Hematopoietic multipotent progenitor cell treated with erythropoietin and hydrocortisone succinate and interleukin-3 and kit ligand, for 4 days (in vitro differentiated cells): Measurements from ENCODE around the gene LYRM1.
"Not testable (repeated sequence)": the region's sequence is repeated elsewhere in the genome, so short reads cannot be mapped to it uniquely, and the experiment has no call there.

ENCODE experiments used
- DNase-seq: peaks from one replicate; pipeline ENCODE4 v3.0.0-alpha.2; 2015

LYRM1 gene, protein sequence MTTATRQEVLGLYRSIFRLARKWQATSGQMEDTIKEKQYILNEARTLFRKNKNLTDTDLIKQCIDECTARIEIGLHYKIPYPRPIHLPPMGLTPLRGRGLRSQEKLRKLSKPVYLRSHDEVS

DNA sequence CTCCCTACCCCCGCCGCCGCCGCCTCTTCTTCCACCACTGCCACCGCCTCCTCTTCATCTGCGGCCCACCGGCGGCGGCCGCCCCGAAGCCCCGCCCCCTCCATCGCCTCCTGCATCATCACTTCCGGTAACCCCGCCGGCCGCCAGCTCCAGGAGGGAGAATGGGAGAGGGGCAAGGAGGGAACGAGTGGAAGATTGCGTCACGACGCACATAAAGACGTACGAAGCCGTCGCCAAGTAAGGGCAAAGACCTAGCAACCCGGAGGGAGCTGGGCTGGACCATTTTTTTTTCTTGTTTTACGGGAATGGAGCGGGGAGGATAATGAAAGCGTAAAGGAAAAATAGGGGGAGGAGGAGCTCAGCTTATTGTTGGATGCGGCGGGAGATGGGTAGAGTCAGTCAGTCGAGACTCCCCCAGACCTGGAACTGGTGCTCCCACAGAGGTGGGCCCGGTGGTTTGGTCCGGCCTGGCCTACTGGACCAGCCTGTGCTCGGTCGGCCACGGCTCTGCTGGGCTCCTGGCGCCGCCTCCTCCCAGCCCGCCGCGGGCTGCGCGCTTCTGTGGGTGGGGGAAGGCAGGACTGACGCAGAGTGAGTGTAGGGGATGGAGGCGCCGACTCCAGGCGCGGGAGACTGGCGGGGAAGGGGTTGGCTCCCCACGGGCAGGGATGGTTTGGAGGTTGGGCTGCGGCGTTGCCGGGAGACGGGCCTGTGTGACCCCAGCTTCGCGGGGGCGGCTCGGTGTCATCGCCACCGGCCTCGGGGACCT is at the start of gene LYRM1, which contains the start of gene DCUN1D3:
TSS of gene LYRM1 (plus strand) at position 473 of the 769 bp plus-strand sequence. CDS start 14,785 bp downstream, outside the sequence.
TSS of gene DCUN1D3 (minus strand) at position 60 of the 769 bp plus-strand sequence. CDS start 37,820 bp downstream, outside the sequence.
- peak; percentile 99 for DNase-seq

DNA sequence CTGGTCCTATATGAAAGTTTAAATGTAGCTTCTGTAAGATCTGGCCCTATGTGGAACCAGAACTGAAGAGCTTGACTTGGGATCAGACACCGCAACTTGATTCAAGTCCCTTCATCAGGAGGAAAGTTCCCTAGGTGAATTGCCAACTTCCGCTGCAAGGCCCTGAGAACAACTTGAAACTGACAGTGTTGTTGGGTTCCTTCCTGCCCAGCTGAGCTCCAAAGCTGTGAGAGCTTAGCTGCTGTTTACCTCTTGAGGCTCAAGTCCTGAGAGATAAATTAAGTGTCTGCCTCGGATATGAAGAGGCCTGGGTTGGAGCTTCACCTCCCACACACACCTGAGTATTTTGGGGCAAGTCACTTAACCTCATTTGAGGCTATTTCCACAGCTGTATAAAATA is 49.6 kb upstream of the LYRM1 start:
- no peak for DNase-seq

DNA sequence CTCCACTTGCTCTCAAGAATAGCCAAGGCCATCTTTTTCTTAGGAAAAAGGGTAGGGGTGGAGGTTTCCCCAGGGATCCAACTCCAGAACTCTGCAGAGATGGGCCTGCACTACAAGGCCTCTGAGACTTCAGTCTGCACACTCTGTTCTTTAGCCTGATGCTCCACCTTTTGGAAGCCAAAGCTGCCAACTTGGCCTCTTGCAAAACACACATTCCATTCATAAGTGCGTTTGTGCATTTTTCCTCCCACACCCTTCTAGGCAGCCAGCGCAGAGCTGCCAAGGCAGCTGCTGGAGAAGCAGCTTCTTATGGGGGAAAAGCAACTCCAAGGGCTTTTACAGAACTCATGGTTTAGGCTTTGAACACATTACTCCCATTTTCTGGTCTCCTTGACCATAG is 49.0 kb upstream of the LYRM1 start:
- DNase-seq = no peak

DNA sequence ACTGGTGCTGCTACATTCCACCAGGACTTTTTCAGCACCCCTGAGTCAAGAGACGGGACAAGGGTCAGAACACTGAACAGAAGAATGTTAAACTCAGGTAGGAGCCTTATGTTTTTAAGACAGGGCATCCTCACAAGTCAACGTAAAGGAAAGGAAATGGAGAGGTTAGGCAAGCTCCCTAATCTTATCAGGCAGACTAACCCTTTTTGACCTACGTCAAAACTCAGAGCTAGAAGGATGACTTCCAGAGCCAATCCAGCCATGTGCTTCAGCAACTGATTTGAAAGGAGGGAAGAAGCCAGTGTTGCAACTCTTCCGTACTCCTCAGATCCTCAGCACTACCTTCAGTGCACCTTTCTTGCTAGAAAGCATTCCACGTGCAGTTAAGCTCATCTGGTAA is 47.4 kb upstream of the LYRM1 start:
- no peak for DNase-seq

DNA sequence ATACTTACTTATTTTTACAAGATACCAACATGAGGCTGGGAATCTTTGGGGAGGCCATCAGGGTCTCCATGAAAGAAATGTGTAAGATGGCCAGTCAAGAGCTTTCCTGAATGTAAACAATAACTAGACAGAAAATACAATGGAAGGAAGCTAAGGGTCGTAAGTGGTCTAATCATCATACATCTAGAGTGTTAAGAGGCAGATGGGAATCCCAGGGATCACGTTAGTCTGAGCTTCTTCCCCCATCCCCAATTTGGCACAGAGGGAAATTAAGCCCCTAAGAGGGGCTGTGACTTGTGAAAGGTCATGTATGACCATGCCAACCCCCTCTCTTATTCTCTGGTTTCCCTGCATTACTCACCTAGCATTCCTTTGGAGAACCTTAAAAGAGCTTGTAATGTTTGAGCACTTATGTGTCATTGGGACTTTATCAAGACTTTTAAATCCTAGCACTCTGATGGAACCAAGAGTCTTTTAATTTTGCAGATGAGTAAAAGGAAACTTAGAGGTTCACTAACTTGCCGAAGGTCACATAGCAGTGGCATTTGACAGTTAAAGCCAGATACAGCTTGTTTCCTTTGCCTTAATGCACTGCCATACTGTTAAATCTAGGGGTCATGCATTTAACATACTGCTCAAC is 46.5 kb upstream of the LYRM1 start:
- no peak for DNase-seq

DNA sequence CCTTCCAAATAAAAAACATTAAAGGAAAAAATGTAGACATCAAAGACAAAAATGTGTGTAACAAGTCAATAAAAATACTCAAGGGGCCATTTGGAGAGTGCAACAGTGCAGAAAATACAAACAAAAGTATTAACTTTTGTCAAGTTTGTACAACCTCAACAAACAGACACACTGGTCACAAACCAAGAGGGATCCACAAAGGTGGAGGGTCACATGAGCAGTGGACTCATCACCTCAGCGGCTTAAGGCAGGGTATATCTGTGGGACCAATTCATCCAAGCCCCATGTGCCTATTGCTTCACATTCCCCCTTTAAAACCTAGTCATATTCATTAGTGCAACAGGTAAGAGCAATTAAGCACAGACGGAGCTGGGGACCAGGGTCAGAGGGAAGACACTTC is 45.6 kb upstream of the LYRM1 start:
- DNase-seq = no peak

DNA sequence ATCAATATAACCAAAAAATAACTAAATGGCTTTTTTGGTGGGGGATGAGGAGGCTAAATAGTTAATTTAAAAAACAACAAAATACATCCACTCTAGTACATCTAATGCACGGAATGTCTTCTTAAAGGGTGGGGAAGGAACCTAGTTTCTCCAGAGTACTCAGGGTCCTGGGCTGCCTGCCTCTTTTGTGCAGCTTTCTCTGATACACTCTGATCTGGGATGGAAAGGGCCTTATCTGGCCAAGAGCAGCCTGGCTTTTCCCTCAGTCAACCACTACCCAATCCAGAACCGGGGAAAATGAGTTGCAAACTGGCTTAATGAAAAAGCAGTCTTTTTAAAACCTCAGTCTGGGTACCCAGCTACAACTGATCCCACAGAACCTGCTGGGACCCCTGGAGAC is 43.3 kb upstream of the LYRM1 start:
- no peak for DNase-seq

DNA sequence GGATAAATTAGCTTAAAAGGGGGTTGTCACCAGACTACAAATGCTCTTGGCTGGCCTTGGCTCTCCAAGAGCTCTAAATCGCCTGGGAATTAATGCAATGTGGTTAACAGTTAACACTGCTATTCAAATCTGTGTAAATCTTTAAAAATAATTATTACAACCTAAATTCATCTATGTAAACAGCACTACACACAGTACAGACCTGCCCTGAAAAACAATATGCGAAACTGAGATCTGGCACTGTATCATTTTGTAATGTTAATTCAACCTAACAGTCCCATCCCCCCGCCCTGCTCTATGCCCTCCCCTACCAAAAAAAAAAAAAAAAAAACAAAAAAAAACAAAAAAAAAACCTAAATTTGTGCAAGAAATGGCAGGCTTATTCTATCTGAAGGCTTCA is 41.3 kb upstream of the LYRM1 start:
- no peak for DNase-seq

DNA sequence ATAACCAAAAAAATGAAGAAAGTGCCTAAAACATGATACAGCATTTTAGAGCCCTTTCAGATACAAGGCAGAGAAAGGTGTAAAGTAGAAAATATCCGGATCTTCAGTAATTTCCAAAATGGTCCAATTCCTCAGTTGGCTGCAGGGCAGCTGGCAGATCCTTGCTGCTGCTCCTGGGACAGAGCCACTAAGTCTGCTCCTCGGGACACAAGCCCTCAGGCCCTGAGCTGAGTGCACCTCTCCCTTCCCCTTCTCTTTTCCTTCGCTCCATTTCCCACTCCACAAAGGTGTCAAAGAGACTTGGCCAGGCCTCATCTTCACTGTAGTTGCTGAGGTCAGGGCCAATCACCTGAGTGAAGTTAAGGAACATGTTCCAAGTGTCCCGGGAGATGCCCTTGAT is 40.9 kb upstream of the LYRM1 start:
- DNase-seq = no peak

DNA sequence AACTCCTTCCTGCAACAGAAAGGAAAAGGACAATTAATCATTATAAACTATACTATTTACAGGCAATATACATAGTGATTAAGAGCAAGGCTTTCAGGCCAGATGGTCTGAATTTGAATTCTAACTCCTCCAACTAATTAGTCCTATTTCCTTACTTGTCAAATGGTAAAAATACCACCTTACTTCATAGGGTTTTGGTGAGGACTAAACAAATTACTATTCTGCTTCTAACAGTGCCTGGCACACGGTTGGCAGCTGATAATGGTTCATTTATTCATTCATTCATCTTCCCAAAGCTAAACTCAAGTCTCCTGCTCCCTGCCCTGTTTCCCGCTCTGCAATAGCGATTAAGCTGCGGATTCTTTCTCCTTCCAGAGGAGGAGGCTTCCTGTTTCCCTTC is 40.2 kb upstream of the LYRM1 start:
- no peak for DNase-seq

DNA sequence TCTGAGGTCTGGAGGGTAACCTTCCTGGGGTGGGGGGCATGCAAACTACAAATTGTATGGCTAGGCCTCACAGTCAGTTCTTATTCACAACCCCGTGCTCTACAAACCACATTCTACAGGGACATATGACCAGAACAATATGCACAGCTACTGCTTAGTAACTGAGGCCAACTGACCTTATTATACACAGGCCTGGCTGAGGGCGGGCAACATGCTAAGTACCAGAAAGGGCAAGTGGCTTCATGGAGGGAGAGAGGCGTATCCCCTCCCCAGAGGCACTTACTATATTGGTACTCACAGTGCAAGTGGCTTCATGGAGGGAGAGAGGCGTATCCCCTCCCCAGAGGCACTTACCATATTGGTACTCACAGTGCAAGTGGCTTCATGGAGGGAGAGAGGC is 39.6 kb upstream of the LYRM1 start:
- DNase-seq = not testable (repeated sequence)

DNA sequence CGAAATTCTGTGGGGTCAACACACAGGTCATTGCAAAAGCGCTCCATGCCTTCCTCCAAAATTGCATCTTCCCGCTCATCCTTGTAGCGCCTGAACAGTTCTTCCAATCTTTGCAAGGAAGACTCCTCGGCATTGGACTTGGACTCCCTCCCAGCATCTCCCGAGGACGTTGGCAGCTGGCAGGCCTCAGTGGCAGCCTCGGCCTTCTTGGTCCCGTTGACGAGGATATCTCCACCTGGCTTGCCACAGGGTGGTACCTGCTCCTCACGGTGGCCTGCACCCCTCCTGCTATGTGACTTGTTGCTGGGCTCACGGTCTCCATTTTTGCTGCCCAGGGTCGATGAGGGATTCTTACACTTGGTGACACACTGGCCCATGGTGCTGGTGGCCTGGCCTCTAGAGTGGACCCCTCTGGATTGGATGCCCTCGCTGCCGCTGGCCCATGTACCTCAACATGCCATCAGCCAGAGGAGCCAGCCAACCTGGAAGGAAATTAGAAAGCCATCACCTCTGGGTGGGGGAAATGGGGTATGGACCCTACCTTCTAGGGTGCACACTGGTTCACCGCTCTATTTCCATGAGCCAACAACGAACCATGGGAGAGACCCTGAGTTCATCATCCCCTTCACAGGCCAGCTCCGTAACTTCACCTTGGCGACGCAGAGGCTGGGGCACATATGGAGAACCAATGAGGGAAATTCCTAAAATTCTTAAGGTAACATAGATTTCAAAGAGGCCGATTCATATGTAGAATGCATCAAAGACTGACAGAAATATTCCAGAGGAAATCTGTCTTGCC is 38.2 kb upstream of the LYRM1 start:
- no peak for DNase-seq

DNA sequence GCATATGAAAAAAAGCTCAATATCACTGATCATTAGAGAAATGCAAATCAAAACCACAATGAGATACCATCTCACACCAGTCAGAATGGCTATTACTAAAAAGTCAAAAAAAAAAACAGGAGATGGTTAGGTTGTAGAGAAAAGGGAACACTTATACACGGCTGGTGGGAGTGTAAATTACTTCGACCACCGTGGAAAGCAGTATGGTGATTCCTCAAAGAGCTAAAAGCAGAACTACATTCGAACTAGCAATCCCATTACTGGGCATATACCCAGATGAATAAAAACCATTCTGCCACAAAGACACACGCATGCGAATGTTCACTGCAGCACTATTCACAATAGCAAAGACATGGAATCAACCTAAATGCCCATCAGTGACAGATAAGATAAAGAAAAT is 36.2 kb upstream of the LYRM1 start:
- DNase-seq = peak; percentile 37

DNA sequence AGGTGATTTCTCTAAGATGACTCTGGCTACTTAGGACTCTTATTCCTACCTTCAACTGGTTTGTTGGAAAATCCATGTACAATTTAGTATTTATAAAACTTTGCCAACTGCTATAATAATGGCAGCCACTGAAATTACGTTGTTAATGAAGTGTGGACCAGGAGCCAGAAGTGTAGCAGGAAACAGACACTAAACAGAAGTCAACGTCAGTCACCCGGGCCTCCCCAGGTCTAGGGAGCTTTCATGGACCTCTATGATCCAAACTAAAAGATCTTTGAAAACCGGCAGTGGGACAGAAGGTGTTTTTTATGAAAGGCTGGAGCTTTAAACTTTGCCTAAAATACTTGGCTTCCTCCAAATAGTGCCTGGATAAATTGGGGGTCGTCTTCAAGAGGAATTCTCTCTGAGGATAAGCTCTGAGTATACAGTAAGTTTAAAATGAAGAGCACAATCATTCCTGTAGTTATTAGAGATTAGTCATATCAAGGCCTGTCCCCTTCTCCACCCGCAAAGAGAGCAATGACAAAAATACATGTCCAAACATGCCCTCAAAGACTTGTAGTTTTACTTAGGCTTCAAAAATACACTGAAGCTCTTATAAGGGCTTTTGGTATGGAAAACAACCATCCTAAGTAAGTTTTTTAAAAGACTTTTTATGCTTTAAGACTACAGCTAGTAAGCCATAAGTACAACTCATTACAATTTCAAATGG is 35.0 kb upstream of the LYRM1 start:
- DNase-seq = peak; percentile 48

DNA sequence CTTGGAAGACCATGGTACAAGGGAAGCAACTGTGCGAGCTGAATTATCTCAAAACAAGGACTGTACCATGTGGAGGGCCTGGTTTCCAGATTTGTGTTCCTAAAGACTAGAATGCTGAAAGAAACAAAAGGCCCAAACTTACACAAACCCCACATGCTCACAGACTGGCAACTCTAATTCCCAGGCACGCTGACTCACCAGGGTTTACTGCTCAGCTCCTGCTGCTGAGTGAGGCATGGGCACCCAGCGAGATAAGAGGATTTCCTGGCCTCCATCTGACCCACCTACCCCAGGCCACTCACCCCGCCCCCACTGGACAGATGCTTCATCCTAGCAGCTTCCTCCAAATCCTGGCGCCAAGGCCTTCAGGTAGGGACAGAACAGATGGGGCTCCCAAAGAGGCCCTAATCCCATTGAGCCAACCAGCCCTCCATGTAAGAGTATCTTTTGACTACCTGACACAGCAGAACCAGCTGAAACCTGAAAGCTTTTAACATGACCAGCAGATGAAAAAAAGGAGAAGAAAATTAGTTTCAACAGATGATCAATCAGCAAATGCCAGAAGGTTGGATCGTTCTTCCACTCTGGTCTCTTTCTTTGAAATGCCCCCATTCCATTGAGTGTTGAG is 34.3 kb upstream of the LYRM1 start:
- DNase-seq = peak; percentile 76

DNA sequence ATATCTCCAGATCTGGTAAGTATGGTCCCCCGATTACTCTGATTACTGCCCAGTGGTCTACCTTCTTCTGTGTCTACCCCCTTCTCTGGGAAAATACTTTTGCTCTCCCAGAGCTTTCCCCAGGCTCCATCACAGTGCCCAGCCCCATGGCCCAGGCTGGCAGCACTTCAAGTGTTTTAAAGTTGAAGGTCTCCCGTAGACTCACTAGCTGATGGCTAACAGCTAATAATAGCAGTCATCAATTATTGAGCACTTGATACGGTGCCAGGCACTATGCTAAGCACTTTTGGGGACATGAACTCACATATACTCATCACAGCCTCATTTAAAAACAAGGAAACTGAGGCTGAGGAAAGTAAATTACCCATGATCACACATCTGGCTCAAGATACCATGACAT is 33.8 kb upstream of the LYRM1 start:
- DNase-seq = no peak

DNA sequence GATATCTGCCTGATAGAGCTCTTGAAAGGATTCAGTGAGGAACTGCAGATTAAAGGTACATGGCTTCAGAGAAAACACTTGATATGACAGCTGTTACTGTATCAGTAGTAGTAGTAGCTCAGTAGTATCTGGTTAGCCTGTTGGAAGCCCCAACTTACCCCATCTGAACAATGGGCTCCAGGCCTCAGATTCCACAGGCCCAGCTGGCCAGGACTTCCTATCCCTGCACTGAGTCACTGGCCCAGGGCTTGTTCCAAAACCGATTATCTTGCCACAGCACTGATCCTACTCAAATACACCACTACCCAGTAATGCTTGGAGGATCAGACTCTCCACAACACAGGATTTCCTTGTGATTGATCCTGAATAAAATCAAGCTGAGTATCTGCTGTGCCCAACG is 33.0 kb upstream of the LYRM1 start:
- DNase-seq = no peak

DNA sequence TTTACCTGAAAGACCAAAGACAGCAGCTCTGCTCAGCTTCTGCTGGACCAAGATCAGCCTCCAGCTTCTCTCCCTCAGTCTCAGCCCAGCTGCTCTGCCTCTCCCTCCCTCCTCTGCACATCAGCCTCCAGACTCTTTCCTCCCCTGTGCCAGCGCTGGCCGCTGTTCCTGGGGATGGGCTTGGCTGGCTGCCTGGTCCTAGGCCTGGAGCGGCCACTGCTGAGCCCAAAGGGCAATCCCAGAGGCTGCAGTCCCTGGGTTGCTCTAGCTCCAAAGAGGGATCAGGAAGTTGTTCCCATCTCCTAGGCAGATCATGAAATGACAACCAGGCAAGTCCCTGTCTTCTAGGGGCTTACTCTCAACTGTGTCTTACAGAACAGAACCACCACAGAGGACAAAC is 31.7 kb upstream of the LYRM1 start:
- DNase-seq = no peak

DNA sequence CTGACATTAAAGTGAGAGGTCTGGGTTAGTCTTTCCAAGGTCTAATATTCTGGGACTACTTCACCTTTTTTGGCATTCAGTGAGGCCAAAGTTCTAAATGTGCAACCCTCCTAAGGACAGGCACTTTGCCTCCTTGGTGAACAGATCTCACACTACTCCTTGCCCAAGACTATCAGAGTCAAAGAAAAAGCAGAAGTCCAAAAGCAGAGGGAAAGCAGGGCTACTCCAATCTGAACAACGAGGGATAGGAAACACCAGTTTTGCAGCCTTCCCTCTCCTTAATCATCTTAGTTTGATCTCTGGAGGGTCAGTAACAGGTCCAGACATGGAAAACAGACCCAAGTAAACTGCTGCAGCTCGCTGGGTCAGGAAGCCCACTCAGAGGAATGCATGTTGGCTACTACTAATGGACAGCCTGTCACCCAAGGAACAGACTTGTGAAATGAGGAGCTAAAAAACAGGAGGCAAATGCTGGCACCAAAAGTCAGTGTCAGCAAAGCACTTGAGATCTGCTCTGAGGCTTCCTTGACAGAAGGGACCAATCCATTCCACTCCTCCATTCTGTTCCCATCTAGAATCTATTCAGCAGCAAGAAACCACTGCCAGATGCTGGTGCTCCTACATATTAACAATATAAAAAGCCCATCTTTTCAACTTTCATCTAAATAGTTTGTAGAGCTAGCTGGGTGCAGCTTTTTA is 30.3 kb upstream of the LYRM1 start:
- DNase-seq = peak; percentile 50

DNA sequence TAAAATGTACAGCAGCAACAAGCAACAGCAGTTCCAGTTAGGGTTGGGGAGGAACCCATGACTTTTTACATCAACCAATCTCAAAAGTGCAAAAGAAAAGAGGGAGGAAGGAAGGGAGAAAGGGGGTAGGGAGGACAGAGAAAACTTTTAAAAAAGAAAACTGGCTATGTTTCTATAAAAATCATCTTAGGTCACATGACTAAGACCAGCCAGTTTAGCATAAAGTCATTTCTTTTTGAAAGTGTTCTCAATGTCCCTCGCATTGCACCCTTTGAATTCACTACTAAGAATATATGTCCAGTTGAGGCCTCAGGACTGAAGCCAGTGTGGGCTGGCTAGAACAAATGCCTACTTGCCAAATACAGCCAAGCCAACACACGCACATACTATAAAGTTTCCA is 29.3 kb upstream of the LYRM1 start:
- no peak for DNase-seq

DNA sequence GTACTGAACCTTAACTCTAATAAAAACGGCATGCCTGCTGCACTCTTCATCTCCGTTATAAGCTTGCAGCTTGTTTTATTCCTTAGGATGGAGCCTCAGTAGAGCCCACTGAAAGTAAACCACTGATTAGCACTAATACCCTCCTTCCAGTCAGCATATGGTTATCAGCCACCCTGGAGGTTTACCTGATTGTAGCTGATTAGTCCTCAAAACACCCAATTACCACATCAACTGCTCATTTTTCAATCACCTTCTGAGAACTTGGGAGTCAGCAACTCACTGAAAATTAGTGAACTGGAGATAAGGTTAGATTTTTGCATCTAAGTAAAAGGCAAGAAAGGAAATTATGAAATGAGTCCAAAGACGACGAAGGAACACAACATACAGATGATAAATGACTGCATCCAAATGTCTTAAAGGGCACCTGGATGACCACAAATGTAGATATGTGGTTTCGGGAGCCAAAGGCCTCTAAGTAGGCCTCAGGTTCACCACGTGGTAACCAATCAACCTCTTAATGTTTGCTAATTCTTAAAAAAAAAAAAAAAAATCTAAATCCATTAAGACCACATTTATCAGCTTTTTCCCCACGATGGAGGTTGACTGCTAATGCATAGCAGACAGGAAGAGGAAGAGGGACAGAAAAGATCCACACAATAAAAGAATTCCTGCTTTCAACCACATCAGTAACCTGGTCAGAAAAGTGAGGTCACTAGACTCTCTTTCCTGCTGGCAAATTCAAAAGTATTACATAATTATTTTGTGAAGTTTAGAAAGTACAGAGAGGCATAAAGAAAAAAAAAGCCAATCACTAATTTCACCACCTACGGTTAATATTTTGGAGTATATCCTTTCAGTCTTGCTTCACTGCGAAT is 28.4 kb upstream of the LYRM1 start:
- DNase-seq = peak; percentile 56
